HUES6 (cell line): ENCODE results near the gene NCOA4.
A peak's percentile ranks its signal among the peaks of the same experiment; 100 is the strongest.

Source experiments
- H3K27ac ChIP-seq: 2 replicates; pipeline ENCODE4 v1.7.0; 2013; ENCODE audit warnings: low read depth, mild to moderate bottlenecking, low read length, inconsistent platforms
- H3K27me3 ChIP-seq: 2 replicates; pipeline ENCODE4 v1.6.1; 2013; ENCODE audit warnings: low read length; ENCODE audit not compliant: control insufficient read depth, insufficient read depth
- H3K36me3 ChIP-seq: 2 replicates; pipeline ENCODE4 v1.6.1; 2013; ENCODE audit warnings: low read length; ENCODE audit not compliant: control insufficient read depth, insufficient read depth
- H3K4me1 ChIP-seq: 2 replicates; pipeline ENCODE4 v1.6.1; 2013; ENCODE audit warnings: low read length; ENCODE audit not compliant: control insufficient read depth, insufficient read depth
- H3K4me3 ChIP-seq: 2 replicates; pipeline ENCODE4 v1.5.1; 2013; ENCODE audit warnings: low read depth, low read length
- H3K9ac ChIP-seq: one replicate; pipeline ENCODE4 v1.6.1; 2013; ENCODE audit warnings: mild to moderate bottlenecking, low read length
- H3K9me3 ChIP-seq: 2 replicates; pipeline ENCODE4 v1.6.1; 2013; ENCODE audit warnings: low read depth, low read length; ENCODE audit not compliant: control insufficient read depth, insufficient read depth

Gene NCOA4

DNA sequence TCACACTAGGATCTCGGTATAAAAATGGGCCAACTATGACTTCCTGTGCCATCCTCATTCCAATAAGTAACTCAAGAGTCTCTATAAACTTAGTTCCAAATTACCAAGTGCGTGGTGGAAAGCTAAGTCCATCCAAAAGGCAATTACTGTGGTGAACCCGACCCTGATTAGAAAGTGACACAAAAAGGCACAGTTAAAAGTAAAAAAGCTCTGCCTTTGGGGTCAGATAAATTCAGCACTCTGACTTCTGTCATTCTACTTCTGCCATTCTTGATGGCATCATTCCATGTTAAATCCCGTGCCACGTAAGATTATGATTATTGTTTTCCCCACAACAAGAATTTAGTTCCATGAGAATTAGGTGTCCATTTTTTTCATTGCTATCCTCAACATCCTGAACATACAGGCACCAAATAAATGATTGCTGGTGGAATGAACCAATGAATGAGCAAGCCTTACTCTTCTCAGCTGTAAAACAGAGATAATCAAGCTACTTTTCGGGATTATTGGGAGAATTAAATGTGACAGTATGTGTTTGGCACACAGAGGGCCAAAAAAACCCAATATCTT is 877 bp downstream of the NCOA4 start:
- H3K9me3 ChIP-seq, result no peaks in the 10 kb centered on the region
- no peaks in the 10 kb centered on the region for H3K36me3 ChIP-seq
- H3K4me1 ChIP-seq, result peaks cover 17% of the 10 kb centered on the region
- H3K27me3 ChIP-seq, result no peaks in the 10 kb centered on the region
- peak overlapping the region; percentile 89 for H3K4me3 ChIP-seq
- peak overlapping the region; percentile 94 for H3K9ac ChIP-seq
- no peak overlapping the region for H3K27ac ChIP-seq

DNA sequence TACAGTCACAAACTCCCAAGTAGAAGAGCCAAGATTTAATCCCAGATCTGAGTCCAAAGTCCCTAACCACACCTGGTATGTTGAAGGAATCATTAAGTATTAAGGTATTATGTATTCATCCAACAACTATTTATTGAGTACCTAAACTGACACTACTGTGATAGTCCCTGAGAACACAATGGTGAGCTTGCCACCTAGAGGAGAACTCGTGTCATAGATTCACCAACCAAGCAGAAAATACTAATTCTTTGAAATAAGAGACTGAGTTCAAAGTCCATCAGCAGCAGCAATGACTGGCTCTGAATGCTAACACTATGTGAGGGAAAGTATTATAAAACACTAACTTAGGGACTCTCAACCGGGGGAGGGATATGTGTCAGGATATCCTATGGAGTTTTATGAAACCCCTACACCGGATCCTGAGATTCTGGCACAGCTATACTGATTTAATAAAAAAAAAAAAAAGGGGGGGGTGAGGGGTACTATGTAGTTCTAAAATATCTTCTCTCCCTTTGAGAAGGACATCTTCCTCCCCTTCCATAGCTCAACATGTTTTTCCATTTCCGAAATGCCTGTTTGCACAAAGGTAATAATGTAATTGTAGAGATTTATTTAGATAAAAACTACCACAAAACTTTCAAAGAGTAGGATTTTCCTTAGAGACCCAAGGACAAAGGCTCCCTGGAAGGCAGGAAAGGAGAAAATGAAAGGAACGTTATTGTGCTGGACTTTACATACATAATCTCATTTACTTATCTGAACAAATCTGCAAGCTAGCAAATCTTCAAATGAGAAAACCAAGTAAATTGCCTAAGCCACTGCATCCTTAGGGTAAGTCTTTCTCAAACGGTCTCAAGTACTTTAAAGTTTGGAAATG is 1.6 kb downstream of the NCOA4 start:
- no peaks in the 10 kb centered on the region for H3K27me3 ChIP-seq
- H3K36me3 ChIP-seq, result no peaks in the 10 kb centered on the region
- peak overlapping the region; percentile 89 for H3K4me3 ChIP-seq
- H3K4me1 ChIP-seq, result peaks cover 17% of the 10 kb centered on the region
- peak overlapping the region; percentile 94 for H3K9ac ChIP-seq
- no peaks in the 10 kb centered on the region for H3K9me3 ChIP-seq
- no peak overlapping the region for H3K27ac ChIP-seq

DNA sequence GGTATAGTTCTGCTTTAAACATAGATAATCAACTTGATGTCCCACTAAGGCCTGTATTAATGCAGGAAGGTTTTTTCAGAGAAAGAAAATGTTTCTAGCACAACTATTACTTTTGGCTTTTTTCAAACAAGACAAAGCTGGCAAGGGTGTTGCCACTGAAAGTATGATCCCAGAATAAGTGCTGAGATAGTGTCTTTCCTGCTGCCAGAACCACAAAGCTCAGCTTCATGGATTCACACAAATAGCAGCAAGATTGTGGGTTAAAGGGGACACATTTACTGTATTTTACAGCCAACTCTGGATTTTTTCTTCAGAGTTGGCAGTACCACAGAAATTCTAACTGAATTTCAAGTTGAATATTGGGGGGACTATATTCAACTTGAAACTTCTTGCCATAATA is 4.3 kb downstream of the NCOA4 start:
- Histone ChIP-seq H3K4me3 (no peak overlapping the region), H3K27me3 (no peaks in the 10 kb centered on the region), H3K27ac (no peak overlapping the region), H3K9me3 (no peaks in the 10 kb centered on the region), H3K36me3 (no peaks in the 10 kb centered on the region), H3K4me1 (peaks cover 24% of the 10 kb centered on the region), H3K9ac (no peak overlapping the region)

DNA sequence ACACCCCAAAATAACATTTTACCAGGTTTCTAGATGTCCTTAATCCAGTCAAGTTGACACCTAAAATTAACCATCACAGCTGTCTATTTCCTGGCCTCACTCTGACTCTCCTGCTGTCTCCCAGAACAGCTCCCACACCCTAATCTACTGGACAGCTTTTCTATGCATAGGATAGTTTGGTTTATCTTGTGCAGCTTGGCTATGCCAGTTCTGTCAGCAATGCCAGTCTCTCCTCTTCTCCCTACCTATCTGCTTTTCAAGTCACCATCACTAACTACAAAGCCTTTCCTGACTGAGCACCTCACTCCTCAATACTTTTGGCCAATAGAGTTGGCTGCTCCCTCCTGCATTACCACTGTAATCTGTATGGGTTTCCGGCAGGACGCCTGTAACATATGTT is 5.0 kb downstream of the NCOA4 start:
- no peaks in the 10 kb centered on the region for H3K27me3 ChIP-seq
- no peak overlapping the region for H3K9ac ChIP-seq
- H3K4me1 ChIP-seq, result peaks cover 27% of the 10 kb centered on the region
- H3K36me3 ChIP-seq, result no peaks in the 10 kb centered on the region
- H3K9me3 ChIP-seq, result no peaks in the 10 kb centered on the region
- no peak overlapping the region for H3K27ac ChIP-seq
- no peak overlapping the region for H3K4me3 ChIP-seq

DNA sequence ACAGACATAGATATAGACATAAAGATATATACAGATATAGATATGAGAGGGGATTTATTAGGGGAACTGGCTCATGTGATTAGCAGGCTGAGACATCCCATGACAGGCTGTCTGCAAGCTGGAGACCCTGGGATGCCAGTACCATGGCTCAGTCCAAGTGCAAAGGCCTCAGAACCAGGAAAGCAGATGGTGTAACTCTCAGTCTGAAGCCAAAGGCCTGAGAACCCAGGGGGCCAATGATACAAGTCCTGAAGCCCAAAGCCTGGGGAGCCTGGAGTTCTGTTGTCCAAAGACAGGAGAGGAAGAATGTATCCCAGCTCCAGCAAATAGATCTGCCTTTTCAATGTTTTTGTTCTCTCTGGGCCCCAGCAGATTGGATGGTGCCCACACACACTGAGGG is 5.5 kb downstream of the NCOA4 start:
- Histone ChIP-seq H3K36me3 (no peaks in the 10 kb centered on the region), H3K9ac (no peak overlapping the region), H3K4me1 (peaks cover 32% of the 10 kb centered on the region), H3K27me3 (no peaks in the 10 kb centered on the region), H3K4me3 (no peak overlapping the region), H3K9me3 (no peaks in the 10 kb centered on the region), H3K27ac (no peak overlapping the region)

DNA sequence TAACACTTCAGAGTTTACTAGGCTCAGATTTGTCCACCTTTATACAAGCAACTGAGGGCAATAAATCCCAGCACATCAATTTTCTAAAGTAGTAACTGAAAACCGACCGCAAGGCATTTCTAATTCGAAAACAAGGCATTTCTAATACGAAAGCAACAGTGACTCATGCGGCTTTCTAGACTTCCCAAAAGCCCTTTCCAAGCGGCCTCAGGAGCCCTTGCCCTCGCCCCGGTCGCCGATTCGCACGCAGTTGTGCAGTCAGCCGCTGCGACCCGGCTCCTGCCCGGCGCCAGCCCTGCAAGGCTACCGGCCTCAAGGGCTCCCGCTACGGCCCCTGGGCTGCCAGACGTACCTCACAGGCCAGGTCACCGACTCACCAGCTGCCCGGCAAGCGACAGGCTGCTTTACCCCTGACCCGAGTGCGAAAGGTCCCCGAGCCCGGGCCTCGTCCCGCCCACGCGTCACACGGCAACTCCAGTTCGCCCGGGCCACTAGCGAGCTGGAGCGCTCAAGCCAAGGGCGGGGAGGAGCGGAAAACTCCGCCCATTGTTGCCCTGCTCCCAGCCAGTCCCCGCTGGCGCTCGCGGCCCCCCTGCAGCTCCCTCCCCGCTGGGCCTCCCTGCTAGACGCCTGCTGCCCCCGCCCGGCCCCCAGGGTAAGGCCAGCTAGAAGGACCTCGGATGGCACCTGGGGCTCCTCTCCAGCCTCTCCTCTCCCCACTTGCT is 7.3 kb downstream of the NCOA4 start:
- Histone ChIP-seq H3K9me3 (no peaks in the 10 kb centered on the region), H3K4me3 (peak overlapping the region; percentile 85), H3K4me1 (peaks cover 30% of the 10 kb centered on the region), H3K36me3 (no peaks in the 10 kb centered on the region), H3K9ac (peak overlapping the region; percentile 86), H3K27me3 (no peaks in the 10 kb centered on the region), H3K27ac (peak overlapping the region; percentile 78; the same call in 1 of the 2 replicates)

DNA sequence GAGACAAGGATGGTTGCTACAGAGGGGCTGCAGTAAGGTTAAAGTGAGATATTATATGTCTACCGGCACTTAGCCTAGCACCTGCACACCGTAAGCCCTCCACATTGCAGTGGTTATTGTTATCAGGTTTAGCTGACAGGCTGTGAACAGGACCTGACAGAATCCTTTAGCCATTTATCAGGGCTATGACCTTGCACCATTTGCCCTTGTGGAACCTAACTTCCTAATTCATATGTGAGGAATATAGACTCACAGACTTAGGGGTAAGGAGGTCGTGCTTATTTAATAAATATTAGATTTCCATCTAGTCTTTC is 10.1 kb downstream of the NCOA4 start:
- Histone ChIP-seq H3K4me3 (no peak overlapping the region), H3K9me3 (no peaks in the 10 kb centered on the region), H3K9ac (no peak overlapping the region), H3K27ac (no peak overlapping the region), H3K4me1 (peaks cover 30% of the 10 kb centered on the region), H3K27me3 (no peaks in the 10 kb centered on the region), H3K36me3 (peaks cover 19% of the 10 kb centered on the region)

DNA sequence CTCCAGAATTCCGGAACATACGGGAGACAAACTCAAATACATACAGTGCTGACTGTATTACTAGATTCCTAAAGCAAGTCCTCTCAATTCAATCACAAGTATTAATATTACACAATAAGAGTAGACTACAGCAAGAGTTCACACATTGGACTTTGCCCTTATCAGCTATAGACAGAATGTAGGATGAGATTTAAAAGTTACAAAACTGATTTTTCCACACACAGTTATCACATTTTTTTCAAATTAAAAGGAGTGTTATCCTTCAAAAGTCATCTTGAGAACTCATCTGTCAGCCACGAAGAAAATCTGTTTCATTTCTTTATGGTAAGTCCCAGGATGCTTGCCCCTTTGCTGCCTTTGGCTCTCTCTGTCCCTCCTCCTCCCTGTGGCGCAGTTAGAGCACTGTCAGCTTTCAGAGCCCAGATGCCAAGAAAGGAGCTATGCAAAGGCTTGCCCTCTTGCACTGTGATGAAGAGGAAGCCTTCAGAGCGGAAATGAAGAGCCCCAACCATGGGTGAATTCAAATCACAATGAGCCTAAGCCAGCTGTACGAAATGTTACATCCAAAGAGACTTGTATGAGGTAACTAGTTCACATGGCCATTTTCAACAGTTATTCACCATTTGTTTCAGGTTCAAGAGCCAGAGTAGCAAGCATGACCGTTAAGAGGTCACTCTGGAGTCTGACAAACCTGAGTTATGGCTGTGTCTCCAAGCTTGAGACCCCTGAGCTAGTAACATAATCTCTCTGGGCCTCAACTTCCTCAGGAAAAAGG is 10.7 kb downstream of the NCOA4 start:
- Histone ChIP-seq H3K9ac (no peak overlapping the region), H3K4me3 (no peak overlapping the region), H3K36me3 (peaks cover 24% of the 10 kb centered on the region), H3K27me3 (no peaks in the 10 kb centered on the region), H3K9me3 (no peaks in the 10 kb centered on the region), H3K27ac (no peak overlapping the region), H3K4me1 (peaks cover 27% of the 10 kb centered on the region)

DNA sequence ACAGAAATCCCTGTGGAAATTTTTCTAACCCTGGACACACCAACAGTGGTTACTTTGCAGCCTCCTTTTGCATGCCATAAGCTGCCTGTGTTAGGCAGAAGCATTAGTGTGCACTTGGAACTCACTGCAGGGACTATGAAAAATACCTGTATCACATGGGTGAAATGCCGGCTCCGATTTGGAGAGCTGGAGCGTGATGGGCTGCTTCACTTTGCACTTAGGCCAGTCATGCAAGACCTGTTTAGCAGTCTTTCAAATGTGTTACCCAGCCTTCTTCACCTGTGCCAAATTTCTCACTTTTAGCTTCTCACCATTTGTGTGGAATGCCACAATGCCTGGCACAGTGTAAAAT is 11.3 kb downstream of the NCOA4 start:
- Histone ChIP-seq H3K9me3 (no peaks in the 10 kb centered on the region), H3K4me1 (peaks cover 27% of the 10 kb centered on the region), H3K4me3 (no peak overlapping the region), H3K27ac (no peak overlapping the region), H3K9ac (no peak overlapping the region), H3K27me3 (no peaks in the 10 kb centered on the region), H3K36me3 (peaks cover 30% of the 10 kb centered on the region)

DNA sequence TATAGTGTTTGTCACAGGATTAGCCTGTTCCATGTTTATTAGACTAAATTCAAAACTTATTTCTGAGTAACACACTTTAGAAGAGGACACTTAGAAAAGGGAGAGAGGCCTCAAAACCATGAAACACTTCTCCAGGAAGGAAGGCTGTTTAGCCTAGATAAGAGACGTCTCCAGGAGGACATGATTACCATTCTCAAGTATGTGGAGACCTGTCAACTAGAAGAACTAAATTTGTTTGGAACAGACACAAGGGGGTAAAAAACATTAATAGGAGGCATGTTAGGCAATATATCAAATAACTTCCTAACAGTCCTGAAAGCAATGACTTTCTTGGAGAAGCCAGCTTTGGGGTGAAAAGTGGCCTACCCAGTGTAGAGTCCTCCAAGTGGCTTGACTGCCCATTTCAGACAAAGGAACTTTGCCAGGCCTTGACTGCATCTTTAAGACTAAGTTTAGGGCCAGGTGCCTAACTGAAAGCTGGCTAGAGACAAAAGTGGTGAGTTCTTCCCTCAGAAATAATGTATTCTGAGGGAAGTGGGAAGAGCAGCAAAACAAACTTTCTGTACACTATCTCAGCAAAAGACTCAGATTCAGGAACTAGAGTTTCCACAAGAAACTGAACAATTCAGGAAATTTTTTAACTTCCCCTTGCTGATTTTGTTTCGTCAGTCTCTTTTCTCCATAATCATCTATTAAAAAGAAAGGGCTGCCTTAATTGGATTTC is 11.8 kb downstream of the NCOA4 start:
- Histone ChIP-seq H3K27ac (no peak overlapping the region), H3K36me3 (peaks cover 36% of the 10 kb centered on the region), H3K27me3 (no peaks in the 10 kb centered on the region), H3K9me3 (no peaks in the 10 kb centered on the region), H3K4me3 (no peak overlapping the region), H3K9ac (no peak overlapping the region), H3K4me1 (peaks cover 25% of the 10 kb centered on the region)
